Measurements from ENCODE around the gene EME2. TPM values are rescaled to one million over a fixed set of nuclear protein-coding genes. Genes with fewer than 3 reads are reported as not detected.

Gene EME2
- total RNA-seq, 4 donors from 2014 or later, result 8.8 to 14.4 (median 10.1) TPM

DNA sequence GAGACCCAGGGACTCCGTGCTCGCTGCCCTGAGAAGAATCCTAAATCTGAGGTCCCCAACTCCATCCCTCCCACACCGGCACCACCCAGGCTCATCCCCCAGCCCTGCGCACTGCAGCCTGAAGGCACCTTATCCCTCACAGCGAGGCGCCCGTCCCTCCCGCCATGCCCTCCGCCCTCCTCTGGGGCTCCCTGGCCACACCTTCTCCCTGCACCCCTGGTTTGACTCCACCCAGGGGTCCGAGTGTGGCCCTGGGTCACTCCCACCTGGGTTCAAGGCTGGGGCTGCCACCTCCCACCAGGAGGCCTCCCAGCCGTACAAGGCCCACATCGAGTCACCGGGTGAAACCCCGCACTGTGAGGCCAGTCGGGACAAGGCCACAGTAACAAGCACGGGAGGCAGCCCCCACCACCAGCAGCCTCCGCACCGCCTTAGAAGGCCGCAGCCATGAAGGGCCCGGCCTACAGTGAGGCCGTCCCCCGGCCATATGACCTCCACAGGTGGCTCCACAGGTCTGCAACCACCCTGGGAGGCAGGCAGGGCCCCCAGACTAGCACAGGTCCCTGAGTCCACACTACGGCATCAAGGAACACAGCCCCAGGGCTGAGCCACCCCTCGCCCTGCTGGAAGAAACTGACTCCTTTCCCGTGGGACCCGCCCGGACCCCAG, 45.7 kb downstream of the EME2 start:
- DNase-seq, result no peak
- TF ChIP-seq, protein P1, sequence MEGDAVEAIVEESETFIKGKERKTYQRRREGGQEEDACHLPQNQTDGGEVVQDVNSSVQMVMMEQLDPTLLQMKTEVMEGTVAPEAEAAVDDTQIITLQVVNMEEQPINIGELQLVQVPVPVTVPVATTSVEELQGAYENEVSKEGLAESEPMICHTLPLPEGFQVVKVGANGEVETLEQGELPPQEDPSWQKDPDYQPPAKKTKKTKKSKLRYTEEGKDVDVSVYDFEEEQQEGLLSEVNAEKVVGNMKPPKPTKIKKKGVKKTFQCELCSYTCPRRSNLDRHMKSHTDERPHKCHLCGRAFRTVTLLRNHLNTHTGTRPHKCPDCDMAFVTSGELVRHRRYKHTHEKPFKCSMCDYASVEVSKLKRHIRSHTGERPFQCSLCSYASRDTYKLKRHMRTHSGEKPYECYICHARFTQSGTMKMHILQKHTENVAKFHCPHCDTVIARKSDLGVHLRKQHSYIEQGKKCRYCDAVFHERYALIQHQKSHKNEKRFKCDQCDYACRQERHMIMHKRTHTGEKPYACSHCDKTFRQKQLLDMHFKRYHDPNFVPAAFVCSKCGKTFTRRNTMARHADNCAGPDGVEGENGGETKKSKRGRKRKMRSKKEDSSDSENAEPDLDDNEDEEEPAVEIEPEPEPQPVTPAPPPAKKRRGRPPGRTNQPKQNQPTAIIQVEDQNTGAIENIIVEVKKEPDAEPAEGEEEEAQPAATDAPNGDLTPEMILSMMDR (IDR thresholded peaks at IDR 0.05), result no peak
- no peak for TF ChIP-seq POLR2A (IDR thresholded peaks at IDR 0.05)
- H3K27ac ChIP-seq, result no peak overlapping the region
- no peaks in the 10 kb centered on the region for H3K27me3 ChIP-seq
- no peaks in the 10 kb centered on the region for H3K9me3 ChIP-seq
- H3K4me3 ChIP-seq, result no peak overlapping the region
- H3K36me3 ChIP-seq, result peaks cover 25 to 93% (median 39%) of the 10 kb centered on the region in 3 donors
- WGBS, 2 donors, result 88 to 96% methylated on average over 9 to 16 of the region's 27 CpGs
- intact Hi-C loops (cut with DNase I), result no loop called here
- peaks cover 0 to 15% (median 0%) of the 10 kb centered on the region in 3 donors for H3K4me1 ChIP-seq

DNA sequence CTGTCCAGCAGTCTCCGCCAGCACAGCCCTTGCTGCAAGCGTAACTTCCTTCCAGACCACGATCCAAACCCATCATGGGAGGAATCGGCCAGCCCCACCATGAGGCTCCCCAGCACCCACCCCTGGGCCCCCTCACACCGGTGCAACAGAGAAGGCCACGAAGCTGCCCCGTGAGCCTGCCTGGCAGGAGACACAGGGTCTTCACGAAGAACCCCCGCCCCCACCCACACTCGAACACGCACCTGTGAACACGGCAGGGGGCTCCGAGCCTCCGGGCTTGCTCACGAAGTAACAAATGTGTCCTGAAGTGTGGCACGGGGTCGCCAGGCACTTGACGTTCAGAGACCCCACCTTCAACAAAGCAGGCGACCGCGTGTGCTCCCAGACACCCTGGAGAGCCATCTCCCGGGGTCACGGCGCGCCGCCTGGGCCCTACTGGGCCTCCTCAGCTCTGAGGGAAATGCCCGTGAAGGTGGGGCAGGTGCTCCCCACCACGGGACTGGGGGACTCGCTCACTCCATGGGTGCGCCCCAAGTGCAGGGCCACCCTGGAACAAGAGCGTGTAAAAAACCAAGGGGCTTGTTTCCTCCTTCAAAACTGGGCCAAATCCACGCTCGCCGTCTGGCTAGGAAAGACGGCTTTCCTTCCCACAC, 46.4 kb downstream of the EME2 start:
- no peak overlapping the region for H3K27ac ChIP-seq
- WGBS, 2 donors, result 57% methylated on average over 1 of the region's 35 CpGs; no CpG with 5 or more reads in 1 of the 2 donors
- no peak for DNase-seq
- no peaks in the 10 kb centered on the region for H3K9me3 ChIP-seq
- TF ChIP-seq POLR2A (IDR thresholded peaks at IDR 0.05), result no peak
- TF ChIP-seq, protein P1 (IDR thresholded peaks at IDR 0.05), result no peak
- intact Hi-C loops (cut with DNase I), result no loop called here
- H3K27me3 ChIP-seq, result no peaks in the 10 kb centered on the region
- H3K36me3 ChIP-seq, result peaks cover 25 to 88% (median 39%) of the 10 kb centered on the region in 3 donors
- H3K4me1 ChIP-seq, result peaks cover 0 to 19% (median 0%) of the 10 kb centered on the region in 3 donors
- no peak overlapping the region for H3K4me3 ChIP-seq

GRCh38 chr16:1819611-1820010, 47.0 kb downstream of the EME2 start:
- WGBS, 2 donors, result 80 to 93% methylated on average over 3 to 8 of the region's 15 CpGs
- DNase-seq, result no peak
- TF ChIP-seq, protein P1 (IDR thresholded peaks at IDR 0.05), result no peak
- no peak for TF ChIP-seq POLR2A (IDR thresholded peaks at IDR 0.05)
- no peaks in the 10 kb centered on the region for H3K9me3 ChIP-seq
- H3K4me3 ChIP-seq, result no peak overlapping the region
- H3K4me1 ChIP-seq, result peaks cover 0 to 25% (median under 1%) of the 10 kb centered on the region in 3 donors
- intact Hi-C loops (cut with DNase I), result no loop called here
- H3K27ac ChIP-seq, result no peak overlapping the region
- peaks cover 25 to 82% (median 39%) of the 10 kb centered on the region in 3 donors for H3K36me3 ChIP-seq
- H3K27me3 ChIP-seq, result no peaks in the 10 kb centered on the region

DNA sequence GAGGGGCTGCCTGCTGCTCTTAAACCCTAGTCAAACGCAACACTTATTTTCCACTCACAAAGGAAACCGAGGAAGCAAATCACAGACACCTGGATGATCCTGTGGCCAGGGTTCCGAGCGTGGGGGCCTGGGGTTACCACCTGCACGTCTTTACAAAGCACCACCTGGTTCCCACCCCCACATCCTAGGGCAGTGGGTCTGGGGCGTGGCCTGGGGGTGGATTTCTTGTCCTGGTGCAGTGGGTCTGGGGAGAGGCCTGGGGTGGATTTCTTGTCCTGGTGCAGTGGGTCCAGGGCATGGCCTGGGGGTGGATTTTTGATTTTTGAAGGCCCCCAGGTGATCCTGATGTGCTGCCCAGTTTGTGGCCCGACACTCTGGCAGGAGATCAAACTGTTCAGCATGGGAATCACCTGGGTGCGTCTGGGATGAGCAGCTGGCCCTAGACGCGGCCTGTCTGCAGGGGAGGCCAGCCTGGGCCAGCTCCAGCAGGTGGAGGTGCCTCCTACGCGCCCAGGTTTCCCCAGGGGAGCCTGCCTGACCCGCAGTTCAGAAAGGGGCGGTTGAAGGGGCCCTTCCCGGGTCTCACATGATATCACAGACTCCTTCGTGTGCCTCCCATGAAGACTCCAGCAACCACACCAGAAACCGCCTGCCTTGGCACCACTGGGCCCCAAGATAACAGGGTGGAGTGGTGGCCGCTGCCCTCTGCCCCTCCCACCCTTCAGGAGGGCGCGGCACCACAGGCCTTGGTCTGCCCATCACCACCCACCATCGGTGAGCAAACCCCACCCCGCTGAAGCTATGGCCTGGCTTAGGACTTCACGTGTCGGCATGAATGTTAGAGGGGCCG, 47.7 kb downstream of the EME2 start:
- H3K27ac ChIP-seq, result no peak overlapping the region
- H3K36me3 ChIP-seq, result peaks cover 25 to 77% (median 39%) of the 10 kb centered on the region in 3 donors
- 94 to 100% methylated on average over 3 to 5 of the region's 25 CpGs for WGBS, 2 donors
- H3K4me1 ChIP-seq, result peaks cover 6 to 32% (median 7%) of the 10 kb centered on the region in 3 donors
- no peak for DNase-seq
- intact Hi-C loops (cut with DNase I), result no loop called here
- no peaks in the 10 kb centered on the region for H3K27me3 ChIP-seq
- no peaks in the 10 kb centered on the region for H3K9me3 ChIP-seq
- H3K4me3 ChIP-seq, result no peak overlapping the region
- TF ChIP-seq, protein P1 (IDR thresholded peaks at IDR 0.05), result no peak
- TF ChIP-seq POLR2A (IDR thresholded peaks at IDR 0.05), result no peak
